NCI-H510A treated with DMSO at 0.1 percent for 48 hours (cell line): Measurements from ENCODE around the gene RERE.

Source experiments
- DNase-seq: peaks from one replicate; lab custom pipeline; 2025; lab: John Stamatoyannopoulos, UW

Gene RERE

DNA sequence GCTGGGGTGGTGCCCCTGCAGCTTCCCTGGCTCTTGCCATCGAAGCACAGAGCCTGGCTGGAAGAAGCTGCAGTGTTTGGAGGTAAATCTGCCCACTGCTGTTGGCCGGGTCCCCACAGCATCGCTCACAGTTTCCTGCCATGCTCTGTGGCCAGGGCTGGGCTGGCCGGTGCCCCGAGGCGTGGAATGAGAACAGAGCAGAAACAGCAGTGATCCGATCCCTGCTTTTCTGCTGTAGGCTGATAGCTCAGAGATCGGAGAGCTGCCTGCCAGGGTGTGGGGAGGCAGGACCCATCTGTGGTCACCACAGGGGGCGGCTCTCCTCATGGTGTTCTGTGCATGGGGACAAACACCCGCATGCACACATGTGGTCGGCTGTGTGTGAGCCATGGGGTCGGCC lies 488.0 kb downstream of the RERE start:
- no peak for DNase-seq

DNA sequence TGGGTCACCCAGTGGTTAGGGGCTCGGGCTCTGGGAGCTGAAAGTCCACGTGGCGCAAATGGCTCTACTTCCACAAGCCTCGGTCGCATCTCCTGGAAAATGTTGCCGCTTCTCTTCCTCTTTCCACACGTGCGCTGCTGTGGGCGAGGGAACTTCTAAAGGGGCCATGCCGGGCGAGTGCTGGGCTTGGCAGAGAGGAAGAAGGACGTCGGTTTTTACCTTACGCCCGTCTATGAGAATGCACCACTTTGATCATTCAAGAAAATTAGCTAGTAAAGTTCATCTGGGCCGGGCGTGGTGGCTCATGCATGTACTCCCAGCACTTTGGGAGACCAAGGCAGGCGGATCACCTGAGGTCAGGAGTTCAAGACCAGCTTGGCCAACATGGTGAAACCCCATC lies 489.2 kb downstream of the RERE start:
- no peak for DNase-seq

- DNase-seq = no peak
Measured at GRCh38 chr1:8326265-8326664, 491.2 kb downstream of the RERE start.

DNA sequence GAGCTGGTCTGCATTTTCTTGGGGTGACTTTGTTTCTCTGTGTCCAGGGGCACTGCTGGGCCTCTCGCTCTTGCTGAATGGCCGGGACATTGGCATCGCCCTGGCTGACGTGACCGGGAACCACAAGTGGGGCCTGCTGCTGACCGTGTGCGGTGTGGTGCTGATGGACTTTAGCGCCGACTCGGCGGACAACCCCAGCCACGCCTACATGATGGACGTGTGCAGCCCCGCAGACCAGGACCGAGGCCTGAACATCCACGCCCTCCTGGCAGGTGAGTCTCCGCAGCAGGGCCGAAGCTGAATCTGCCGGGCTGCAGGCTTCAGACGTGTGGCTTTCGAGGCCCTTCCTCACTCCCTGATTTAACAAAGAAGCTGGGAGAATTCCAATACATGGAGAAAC lies 491.7 kb downstream of the RERE start:
- DNase-seq = no peak

- DNase-seq = no peak
Measured at GRCh38 chr1:8324176-8324810, 493.1 kb downstream of the RERE start.

DNA sequence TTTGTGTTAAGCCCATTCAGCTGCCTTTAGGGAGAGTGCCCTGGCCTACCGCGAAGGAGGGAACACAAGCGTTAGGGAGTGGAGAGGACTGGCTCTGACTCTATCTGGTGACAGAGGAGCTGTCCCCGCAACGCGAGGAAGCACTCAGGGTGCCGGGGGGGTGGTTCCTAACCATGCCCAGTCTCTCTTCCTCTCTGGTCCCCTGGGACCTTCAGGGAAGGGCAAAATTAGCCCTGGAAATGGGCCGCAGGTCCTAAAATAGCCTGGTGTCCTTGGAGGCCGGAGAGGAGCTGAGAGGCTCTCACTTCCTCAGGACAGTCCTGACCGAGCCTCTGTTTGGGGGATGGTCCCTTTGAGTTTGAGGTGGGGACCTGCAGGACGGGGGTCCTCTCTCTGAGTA lies 493.7 kb downstream of the RERE start:
- no peak for DNase-seq

DNA sequence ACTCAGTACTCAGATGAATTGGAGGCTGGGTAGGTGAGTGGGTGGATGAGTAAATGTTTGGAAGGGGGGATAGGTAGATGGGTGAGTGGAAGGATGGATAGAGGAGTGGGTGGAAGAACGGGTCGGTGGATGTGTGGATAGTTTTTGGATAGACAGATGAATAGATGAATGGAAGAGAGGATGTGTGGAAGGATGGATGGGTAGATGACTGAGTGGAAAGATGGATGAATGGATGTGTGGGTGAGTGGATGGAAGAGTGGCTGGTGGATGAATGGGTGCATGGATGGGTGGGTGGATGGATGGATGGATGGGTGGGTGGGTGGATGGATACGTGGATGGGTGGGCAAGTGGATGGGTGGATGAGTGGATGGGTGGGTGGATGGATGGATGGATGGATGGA lies 495.8 kb downstream of the RERE start:
- no peak for DNase-seq

DNA sequence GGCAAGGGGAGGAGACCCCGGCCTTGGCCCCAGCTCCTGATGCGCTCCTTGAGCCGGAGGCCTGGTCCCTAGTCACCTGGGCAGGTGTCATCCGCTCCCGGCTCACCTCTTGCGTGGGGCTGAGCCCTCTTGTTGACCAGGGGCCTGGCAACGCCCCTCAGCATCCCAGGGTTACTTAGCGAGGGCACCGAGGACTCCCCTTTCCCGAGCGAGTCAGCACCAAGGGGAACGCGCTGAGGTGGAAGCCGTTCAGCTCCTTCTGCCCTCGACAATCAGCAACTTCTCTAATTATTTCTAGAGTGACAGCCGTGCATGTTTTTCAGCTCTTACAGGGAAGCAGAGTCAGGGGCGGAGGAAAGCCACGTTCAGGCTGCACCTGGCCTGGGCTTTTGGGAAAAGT lies 499.0 kb downstream of the RERE start:
- DNase-seq = peak; percentile 78

- peak; percentile 96 for DNase-seq
Measured at GRCh38 chr1:8317647-8318381, 499.6 kb downstream of the RERE start, which contains the start of gene SLC45A1. Gene SLC45A1, plus strand, starts transcription at chr1:8318114. Its CDS starts 6,216 bp downstream, at chr1:8324330.

GRCh38 chr1:8315573-8316475 lies 501.6 kb downstream of the RERE start:
- no peak for DNase-seq

DNA sequence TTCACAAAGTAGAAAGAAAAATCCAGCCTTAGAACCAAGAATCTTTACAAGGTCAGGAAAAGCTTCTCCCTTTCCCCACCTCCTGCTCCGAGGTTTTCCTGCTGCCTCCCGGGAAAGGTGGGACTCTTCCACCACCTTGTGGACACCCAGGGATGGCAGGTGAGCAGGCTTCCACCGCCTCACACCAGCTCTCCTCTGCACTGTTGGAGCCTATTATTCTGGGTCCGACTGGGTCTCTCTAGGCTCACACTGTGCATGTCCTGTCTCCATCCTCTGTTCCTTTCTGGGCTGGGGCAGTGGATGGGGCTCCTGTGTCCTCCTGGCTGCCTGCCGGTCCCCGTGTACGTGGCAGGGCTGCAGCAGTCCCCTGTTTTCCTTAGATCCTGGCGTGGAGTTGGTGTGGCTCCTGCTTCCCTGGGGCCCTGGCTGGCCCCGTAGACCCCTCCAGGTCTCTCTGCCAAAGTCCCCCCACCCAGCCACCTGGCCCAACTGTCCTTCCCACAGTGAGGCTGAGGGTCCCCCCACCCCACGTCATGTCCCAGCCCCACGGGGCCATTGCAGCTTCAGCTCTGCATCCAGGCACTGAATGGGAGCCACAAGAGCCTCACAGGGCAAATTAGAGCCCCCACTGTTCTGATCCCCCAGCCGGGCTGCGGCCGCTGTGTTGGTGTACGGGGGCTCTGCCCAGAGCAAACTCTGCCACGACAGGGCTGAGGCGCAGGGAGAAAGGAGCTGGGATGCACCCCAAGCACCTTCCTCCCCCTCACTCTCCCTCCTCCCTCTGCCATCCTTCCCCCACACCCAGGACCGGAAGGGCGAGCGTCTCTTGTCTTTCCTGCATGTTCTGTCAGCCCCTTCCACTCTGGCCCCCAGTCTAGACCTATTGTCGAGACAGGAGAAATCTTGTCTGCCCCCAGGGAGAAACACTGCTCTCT lies 502.8 kb downstream of the RERE start:
- peak; percentile 99 for DNase-seq

- no peak for DNase-seq
Measured at GRCh38 chr1:8313231-8313630, 504.2 kb downstream of the RERE start.

DNA sequence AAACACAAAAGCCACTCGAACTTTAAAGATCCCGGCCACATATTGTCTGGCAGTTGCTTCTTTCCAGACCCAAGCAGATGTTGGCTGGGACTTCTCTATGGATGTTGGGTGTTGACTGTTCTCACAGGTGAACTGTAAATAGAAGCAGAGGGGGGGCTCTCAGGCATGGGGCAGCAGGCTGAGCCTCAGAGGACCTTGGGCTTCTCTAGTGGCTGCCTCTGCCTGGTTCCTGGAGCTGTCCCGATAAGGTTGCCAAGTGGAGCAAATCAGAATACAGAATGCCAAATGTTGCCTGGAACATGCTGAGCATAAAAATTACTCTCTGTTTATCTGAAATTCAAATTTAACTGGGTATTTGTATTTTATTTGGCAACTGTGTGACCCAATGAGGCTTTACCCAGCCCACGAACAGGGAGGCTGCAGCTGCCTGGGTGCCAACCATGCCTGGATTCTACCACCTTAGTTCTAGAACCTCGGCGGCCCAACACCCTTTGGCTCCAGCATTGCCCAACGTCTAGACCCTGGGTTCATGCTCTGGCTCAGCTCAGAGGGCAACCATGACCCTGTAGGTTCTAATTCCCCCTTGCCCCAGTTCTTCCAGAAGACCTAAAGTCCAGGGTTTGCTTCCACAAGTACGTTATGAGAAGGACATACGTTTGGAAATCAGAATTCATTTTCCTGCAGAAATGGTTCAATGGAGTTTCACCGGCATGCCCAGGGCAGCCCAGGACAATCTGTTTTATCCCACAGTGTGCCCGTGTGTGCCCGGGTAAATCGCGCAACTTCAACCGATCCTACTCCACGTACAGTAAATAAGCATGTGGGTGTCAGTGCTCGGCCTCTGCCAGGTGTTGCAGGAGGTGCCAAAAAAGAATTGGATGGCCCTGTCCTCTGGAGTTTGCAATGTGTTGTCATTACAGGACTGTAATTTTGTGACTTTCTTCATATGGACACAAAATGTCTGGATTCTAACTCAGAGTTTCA lies 504.9 kb downstream of the RERE start:
- DNase-seq = peak; percentile 99

- no peak for DNase-seq
Measured at GRCh38 chr1:8311068-8311718, 506.2 kb downstream of the RERE start.

- no peak for DNase-seq
Measured at GRCh38 chr1:8307628-8308027, 509.8 kb downstream of the RERE start.

- DNase-seq = no peak
Measured at GRCh38 chr1:8303876-8304275, 513.6 kb downstream of the RERE start.

GRCh38 chr1:8303141-8303540 lies 514.3 kb downstream of the RERE start:
- no peak for DNase-seq
